Neuronal stem cell (in vitro differentiated cells): Measurements from ENCODE around the gene DPP8.
A peak's percentile ranks its signal among the peaks of the same experiment; 100 is the strongest.

Source experiments
- DNase-seq: peaks from one replicate; pipeline ENCODE4 v3.0.0-alpha.2; 2013; ENCODE audit warnings: low spot score
- H2AFZ ChIP-seq: one replicate; pipeline ENCODE4 v1.6.1; 2013; ENCODE audit warnings: mild to moderate bottlenecking, low read length, inconsistent platforms
- H2AK5ac ChIP-seq: 2 replicates; pipeline ENCODE4 v1.6.1; 2013; ENCODE audit warnings: low read depth, mild to moderate bottlenecking, inconsistent platforms, low read length, moderate library complexity, mixed read lengths
- H2BK120ac ChIP-seq: 2 replicates; pipeline ENCODE4 v1.6.1; 2013; ENCODE audit warnings: low read depth, mild to moderate bottlenecking, inconsistent platforms, low read length, moderate library complexity, mixed read lengths
- H2BK12ac ChIP-seq: one replicate; pipeline ENCODE4 v1.6.1; 2013; ENCODE audit warnings: low read length, inconsistent platforms
- H2BK15ac ChIP-seq: 2 replicates; pipeline ENCODE4 v1.6.1; 2013; ENCODE audit warnings: mild to moderate bottlenecking, low read length, inconsistent platforms, mixed read lengths
- H2BK5ac ChIP-seq: one replicate; pipeline ENCODE4 v1.6.1; 2013; ENCODE audit warnings: inconsistent platforms, mild to moderate bottlenecking, low read length, moderate library complexity
- H3K14ac ChIP-seq: one replicate; pipeline ENCODE4 v1.6.1; 2013; ENCODE audit warnings: low read length, inconsistent platforms
- H3K18ac ChIP-seq: 2 replicates; pipeline ENCODE4 v1.6.1; 2013; ENCODE audit warnings: low read length, inconsistent platforms
- H3K23ac ChIP-seq: 2 replicates; pipeline ENCODE4 v1.6.1; 2013; ENCODE audit warnings: low read depth, mild to moderate bottlenecking, mixed read lengths, low read length, inconsistent platforms; ENCODE audit not compliant: poor library complexity
- H3K27ac ChIP-seq: replicated peaks from 3 replicates; pipeline ENCODE4 v1.5.1; 2013; ENCODE audit warnings: low read length, inconsistent platforms
- H3K27me3 ChIP-seq, 3 experiments: 2 replicates each; pipeline ENCODE4 v1.6.1; 2013; ENCODE audit warnings: low read length in 3 of 3, mild to moderate bottlenecking in 2 of 3, inconsistent platforms in 1 of 3, low read depth in 1 of 3, mixed read lengths in 1 of 3, moderate library complexity in 1 of 3; ENCODE audit not compliant: control insufficient read depth in 3 of 3, insufficient read depth in 3 of 3
- H3K36me3 ChIP-seq, 2 donors: replicated peaks in 1 of 2; 2 replicates each; pipeline ENCODE4 v1.6.1; 2013; ENCODE audit warnings: low read length in 2 of 2; ENCODE audit not compliant: control insufficient read depth in 2 of 2, insufficient read depth in 2 of 2
- H3K4ac ChIP-seq: 2 replicates; pipeline ENCODE4 v1.6.1; 2013; ENCODE audit warnings: inconsistent platforms, mild to moderate bottlenecking, low read length, moderate library complexity
- H3K4me1 ChIP-seq, 2 donors: 1 replicate in 1 of 2; 2 replicates in 1 of 2; pipeline ENCODE4 v1.6.1; 2013; ENCODE audit warnings: low read length in 2 of 2, low read depth in 1 of 2; ENCODE audit not compliant: control insufficient read depth in 2 of 2, insufficient read depth in 1 of 2
- H3K4me2 ChIP-seq: one replicate; pipeline ENCODE4 v1.6.1; 2013; ENCODE audit warnings: mild to moderate bottlenecking, low read length, inconsistent platforms; ENCODE audit not compliant: insufficient read depth, poor library complexity, severe bottlenecking
- H3K4me3 ChIP-seq, 2 donors: 2 replicates each; pipeline ENCODE4 v1.5.1; 2013; ENCODE audit warnings: low read length in 2 of 2, mild to moderate bottlenecking in 2 of 2, inconsistent platforms in 1 of 2, moderate library complexity in 1 of 2
- H3K79me1 ChIP-seq: one replicate; pipeline ENCODE4 v1.6.1; 2013; ENCODE audit warnings: low read depth, mild to moderate bottlenecking, inconsistent platforms, low read length, moderate library complexity
- H3K9ac ChIP-seq: one replicate; pipeline ENCODE4 v1.6.1; 2013; ENCODE audit warnings: mild to moderate bottlenecking, low read depth, low read length, inconsistent platforms; ENCODE audit not compliant: poor library complexity
- H3K9me3 ChIP-seq, 2 donors: replicated peaks in 1 of 2; 2 replicates each; pipeline versions ENCODE3 to v1.6.1; 2013; ENCODE audit warnings: low read length in 2 of 2, mild to moderate bottlenecking in 2 of 2, inconsistent platforms in 1 of 2, low read depth in 1 of 2, mixed read lengths in 1 of 2, moderate library complexity in 1 of 2; ENCODE audit not compliant: control insufficient read depth in 2 of 2, insufficient read depth in 1 of 2
- H4K8ac ChIP-seq: one replicate; pipeline ENCODE4 v1.6.1; 2013; ENCODE audit warnings: low read depth, mild to moderate bottlenecking, inconsistent platforms, low read length, moderate library complexity
- H4K91ac ChIP-seq: one replicate; pipeline ENCODE4 v1.6.1; 2013; ENCODE audit warnings: low read length, low read depth, mild to moderate bottlenecking, inconsistent platforms; ENCODE audit not compliant: poor library complexity
- WGBS, 2 donors: extraction: QIAGEN DNeasy Blood & Tissue Kit; methylation state at CpG; one replicate each; pipeline ENCODE4 v1.1.7; 2013; ENCODE audit warnings: missing lambda C conversion rate in 2 of 2, mixed read lengths in 1 of 2; ENCODE audit not compliant: insufficient read length in 2 of 2, insufficient replicate concordance in 1 of 2; ENCODE audit errors: extremely low coverage in 2 of 2; 5-methylcytosine and 5-hydroxymethylcytosine counted together

The DPP8 gene

GRCh38 chr15:65434201-65434600 is 83.3 kb downstream of the DPP8 start:
- H3K27ac ChIP-seq, result no peak overlapping the region
- no peaks in the 10 kb centered on the region for H3K9me3 ChIP-seq
- H2AK5ac ChIP-seq, result no peak overlapping the region
- H2BK120ac ChIP-seq, result peak overlapping the region; percentile 6
- H3K36me3 ChIP-seq, result no peaks in the 10 kb centered on the region
- H3K27me3 ChIP-seq, result no peaks in the 10 kb centered on the region
- peaks cover 1% of the 10 kb centered on the region for H3K79me1 ChIP-seq
- peak overlapping the region; percentile 35 for H3K18ac ChIP-seq
- H2AFZ ChIP-seq, result peak overlapping the region; percentile 19
- H3K4me1 ChIP-seq, result peaks cover 1 to 3% of the 10 kb centered on the region in 2 donors
- no peak for DNase-seq
- H3K4me3 ChIP-seq, result no peak overlapping the region
- no peak overlapping the region for H2BK12ac ChIP-seq
- H3K4ac ChIP-seq, result no peak overlapping the region
- H2BK5ac ChIP-seq, result no peak overlapping the region
- H3K9ac ChIP-seq, result no peak overlapping the region
- H2BK15ac ChIP-seq, result no peak overlapping the region
- no peak overlapping the region for H3K4me2 ChIP-seq
- no peak overlapping the region for H3K14ac ChIP-seq
- no peak overlapping the region for H4K91ac ChIP-seq
- no CpG with 5 or more reads among the region's 11 CpGs for WGBS, 2 donors
- peak overlapping the region; percentile 3 for H3K23ac ChIP-seq
- no peak overlapping the region for H4K8ac ChIP-seq

DNA sequence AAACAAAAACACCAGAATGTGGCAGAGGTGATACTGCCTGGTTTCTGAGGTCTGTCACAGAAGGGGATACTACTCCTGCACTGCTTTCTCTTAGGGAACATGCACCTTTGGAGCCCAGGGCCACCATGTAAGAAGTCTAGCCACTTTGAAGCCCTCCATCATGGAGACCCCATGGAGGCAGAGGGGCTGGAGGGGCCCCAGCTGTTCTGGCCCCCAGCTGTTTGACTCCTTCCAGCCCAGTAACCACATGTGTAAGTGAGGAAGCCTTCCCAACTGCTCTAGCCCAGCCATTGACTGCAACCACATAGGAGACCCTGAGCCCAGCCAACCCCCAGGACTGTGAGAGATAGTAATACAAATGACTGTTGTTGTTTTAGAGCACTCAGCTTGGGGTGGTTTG is 85.8 kb downstream of the DPP8 start:
- no peak overlapping the region for H2BK15ac ChIP-seq
- H3K14ac ChIP-seq, result no peak overlapping the region
- H2BK12ac ChIP-seq, result no peak overlapping the region
- H3K27ac ChIP-seq, result no peak overlapping the region
- no peaks in the 10 kb centered on the region for H3K36me3 ChIP-seq
- no peak overlapping the region for H4K91ac ChIP-seq
- no peaks in the 10 kb centered on the region for H3K27me3 ChIP-seq
- H3K23ac ChIP-seq, result no peak overlapping the region
- H3K4ac ChIP-seq, result no peak overlapping the region
- no peak overlapping the region for H2BK120ac ChIP-seq
- peaks cover 1% of the 10 kb centered on the region for H3K79me1 ChIP-seq
- no peak overlapping the region for H4K8ac ChIP-seq
- DNase-seq, result no peak
- H3K4me2 ChIP-seq, result no peak overlapping the region
- peak overlapping the region; percentile 11 for H2AFZ ChIP-seq
- no peak overlapping the region for H3K4me3 ChIP-seq
- H2AK5ac ChIP-seq, result no peak overlapping the region
- peaks cover 0 to 3% of the 10 kb centered on the region in 2 donors for H3K4me1 ChIP-seq
- H2BK5ac ChIP-seq, result no peak overlapping the region
- no peaks in the 10 kb centered on the region for H3K9me3 ChIP-seq
- no peak overlapping the region for H3K18ac ChIP-seq
- no peak overlapping the region for H3K9ac ChIP-seq

GRCh38 chr15:65426216-65426853 is 91.2 kb downstream of the DPP8 start:
- Histone ChIP-seq H2AFZ (no peak overlapping the region), H3K9ac (no peak overlapping the region), H2BK5ac (no peak overlapping the region), H2BK15ac (peak overlapping the region; percentile 83), H2BK12ac (no peak overlapping the region), H3K27me3 (no peaks in the 10 kb centered on the region), H3K4me2 (no peak overlapping the region), H3K14ac (no peak overlapping the region), H3K79me1 (peaks cover 7% of the 10 kb centered on the region), H3K4me3 (no peak overlapping the region), H3K27ac (no peak overlapping the region), H3K23ac (no peak overlapping the region), H3K18ac (peak overlapping the region; percentile 81), H4K8ac (no peak overlapping the region), H3K4me1 (peaks cover 10 to 16% of the 10 kb centered on the region in 2 donors), H3K9me3 (no peaks in the 10 kb centered on the region), H2BK120ac (peak overlapping the region; percentile 52), H4K91ac (no peak overlapping the region), H3K36me3 (no peaks in the 10 kb centered on the region), H2AK5ac (peak overlapping the region; percentile 85), H3K4ac (no peak overlapping the region)
- WGBS, 2 donors, result no CpG with 5 or more reads among the region's 2 CpGs
- no peak for DNase-seq

DNA sequence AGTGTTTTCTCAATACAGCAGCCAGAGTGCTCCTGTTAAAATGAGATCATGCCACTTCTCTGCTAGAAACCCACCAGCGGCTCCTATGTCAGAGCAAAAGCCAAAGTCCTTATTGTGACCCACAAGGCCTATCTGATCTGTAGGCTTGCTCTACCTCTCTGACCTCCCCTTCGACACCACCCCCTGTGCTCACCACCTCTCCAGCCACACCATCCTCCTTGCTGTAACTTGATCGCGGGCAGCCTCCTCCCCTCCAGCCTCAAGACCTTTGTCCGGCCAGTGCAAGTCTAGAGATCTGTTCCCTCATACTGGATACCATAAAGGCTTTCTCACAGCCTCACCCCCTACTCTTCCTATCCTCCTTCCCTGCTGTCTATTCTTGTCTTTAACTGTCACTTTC is 92.8 kb downstream of the DPP8 start:
- Histone ChIP-seq H2AK5ac (no peak overlapping the region), H3K23ac (no peak overlapping the region), H3K27me3 (no peaks in the 10 kb centered on the region), H3K4me3 (no peak overlapping the region), H3K79me1 (peaks cover 7% of the 10 kb centered on the region), H4K91ac (no peak overlapping the region), H2BK5ac (no peak overlapping the region), H3K9me3 (no peaks in the 10 kb centered on the region), H2BK12ac (no peak overlapping the region), H3K4ac (no peak overlapping the region), H3K4me1 (peaks cover 20 to 28% of the 10 kb centered on the region in 2 donors), H3K14ac (no peak overlapping the region), H2AFZ (no peak overlapping the region), H4K8ac (no peak overlapping the region), H2BK15ac (no peak overlapping the region), H3K18ac (no peak overlapping the region), H3K36me3 (peaks cover 0 to under 1% of the 10 kb centered on the region in 2 donors), H3K27ac (no peak overlapping the region), H3K9ac (no peak overlapping the region), H2BK120ac (no peak overlapping the region), H3K4me2 (no peak overlapping the region)
- no peak for DNase-seq
- WGBS, 2 donors, result no CpG with 5 or more reads among the region's 5 CpGs
